Testis (tissue), 3 donors: ENCODE data around the gene EPHX1. TPM values are rescaled to one million over a fixed set of nuclear protein-coding genes. Genes with fewer than 3 reads are reported as not detected.

ENCODE experiments used
- DNase-seq: peaks from one replicate; pipeline ENCODE4 v3.0.0-alpha.2; 2019
- H3K27ac ChIP-seq, 2 donors: fragments of 200-600 bp; sonication (generic); one replicate each; pipeline ENCODE4 v1.5.1; 2019
- H3K27me3 ChIP-seq: fragments of 200-600 bp; sonication (generic); one replicate; pipeline ENCODE4 v1.5.1; 2019
- H3K36me3 ChIP-seq: fragments of 200-600 bp; sonication (generic); one replicate; pipeline ENCODE4 v1.5.1; 2017; ENCODE audit warnings: low read depth; ENCODE audit errors: missing control alignments
- H3K4me1 ChIP-seq: fragments of 200-600 bp; sonication (generic); one replicate; pipeline ENCODE4 v1.5.1; 2019
- H3K4me3 ChIP-seq, 2 donors: fragments of 200-600 bp; sonication (generic); one replicate each; pipeline ENCODE4 v1.5.1; 2017 to 2019
- H3K9me3 ChIP-seq: fragments of 200-600 bp; sonication (generic); one replicate; pipeline ENCODE4 v1.5.1; 2017
- POLR2A ChIP-seq: fragments of 450-650 bp; IDR thresholded peaks from one replicate; pipeline ENCODE4 v1.6.1; 2017; ENCODE audit warnings: antibody characterized with exemption, mild to moderate bottlenecking, moderate library complexity
- WGBS, 2 donors: methylation state at CpG; one replicate each; pipeline ENCODE4 v1.1.5; 2018; 5-methylcytosine and 5-hydroxymethylcytosine counted together
- intact Hi-C: fragments of 100-400 bp; cut with DNase I; formaldehyde crosslinking; loops from one replicate; pipeline ENCODE4 v1.15.1; 2023; ENCODE audit warnings: low total_unique reads
- polyA plus RNA-seq: library from polyadenylated mRNA; stranded (reverse); fragments of 350-450 nt; fragmentation: Illumina TruSeq; extraction: RNeasy Lipid Tissue Mini Kit (QIAGEN cat#74804); gene quantifications from one replicate; pipeline ENCODE4 v1.2.3, GENCODE V29; 2014; ENCODE audit warnings: low read depth, low replicate concordance; ENCODE audit not compliant: insufficient read depth
- total RNA-seq, 2 donors: library from RNA; depleted of rRNA; stranded (reverse); fragments of >200 nt; gene quantifications; one replicate each; pipeline ENCODE4 v1.2.3, GENCODE V29; 2016
- TF ChIP-seq, protein P1 (sequence below), 3 experiments: fragments of 450-650 bp in 2 of 3; fragments of 200-600 bp in 1 of 3; sonication (generic) in 1 of 3; IDR thresholded peaks; one replicate each; pipeline ENCODE4 v1.5.1; 2016 to 2019; ENCODE audit warnings: antibody characterized with exemption in 3 of 3, mild to moderate bottlenecking in 2 of 3, moderate library complexity in 1 of 3

The EPHX1 gene
- total and polyA plus RNA-seq, 3 donors from 2014 or later: 145 to 173 (median 161) TPM

GRCh38 chr1:225772323-225772768 is 37.6 kb upstream of the EPHX1 start:
- H3K27me3 ChIP-seq: no peaks in the 10 kb centered on the region
- no peaks in the 10 kb centered on the region for H3K36me3 ChIP-seq
- peak; percentile 90 for DNase-seq
- H3K9me3 ChIP-seq: no peaks in the 10 kb centered on the region
- peak overlapping the region in 1 of 2 donors; percentile 54 for H3K27ac ChIP-seq
- TF ChIP-seq, protein P1, sequence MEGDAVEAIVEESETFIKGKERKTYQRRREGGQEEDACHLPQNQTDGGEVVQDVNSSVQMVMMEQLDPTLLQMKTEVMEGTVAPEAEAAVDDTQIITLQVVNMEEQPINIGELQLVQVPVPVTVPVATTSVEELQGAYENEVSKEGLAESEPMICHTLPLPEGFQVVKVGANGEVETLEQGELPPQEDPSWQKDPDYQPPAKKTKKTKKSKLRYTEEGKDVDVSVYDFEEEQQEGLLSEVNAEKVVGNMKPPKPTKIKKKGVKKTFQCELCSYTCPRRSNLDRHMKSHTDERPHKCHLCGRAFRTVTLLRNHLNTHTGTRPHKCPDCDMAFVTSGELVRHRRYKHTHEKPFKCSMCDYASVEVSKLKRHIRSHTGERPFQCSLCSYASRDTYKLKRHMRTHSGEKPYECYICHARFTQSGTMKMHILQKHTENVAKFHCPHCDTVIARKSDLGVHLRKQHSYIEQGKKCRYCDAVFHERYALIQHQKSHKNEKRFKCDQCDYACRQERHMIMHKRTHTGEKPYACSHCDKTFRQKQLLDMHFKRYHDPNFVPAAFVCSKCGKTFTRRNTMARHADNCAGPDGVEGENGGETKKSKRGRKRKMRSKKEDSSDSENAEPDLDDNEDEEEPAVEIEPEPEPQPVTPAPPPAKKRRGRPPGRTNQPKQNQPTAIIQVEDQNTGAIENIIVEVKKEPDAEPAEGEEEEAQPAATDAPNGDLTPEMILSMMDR (IDR thresholded peaks at IDR 0.05): peak; percentile 66 to 77 (median 76)
- TF ChIP-seq POLR2A: no peak
- WGBS, 2 donors: 22 to 31% methylated on average over 5 of the region's 5 CpGs
- H3K4me3 ChIP-seq: no peak overlapping the region
- intact Hi-C loops: loop anchor here (5.0 to 10.0 kb wide), 3 partner anchors 118 to 295 kb away; partner anchors contain the start of gene ENAH
- peaks cover 61% of the 10 kb centered on the region for H3K4me1 ChIP-seq

DNA sequence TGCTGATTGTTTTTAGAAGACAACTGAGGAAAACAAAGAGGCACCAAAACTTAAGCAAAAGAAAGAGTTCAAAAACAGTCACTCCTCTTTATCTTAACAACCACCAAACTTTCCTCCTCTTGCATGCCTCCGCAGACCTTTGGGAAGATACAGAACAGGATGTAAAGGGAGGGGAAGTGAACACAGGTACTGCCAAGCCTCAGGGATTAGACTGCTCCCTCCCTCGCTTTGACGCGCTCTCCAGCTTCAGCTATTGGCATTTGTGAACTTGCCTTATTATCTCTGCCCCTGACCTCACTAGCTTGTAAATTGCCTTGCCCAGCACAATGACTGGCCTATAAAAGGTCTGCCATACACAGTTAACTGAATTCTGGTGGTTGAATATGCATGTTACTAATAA is 37.1 kb upstream of the EPHX1 start:
- intact Hi-C loops: loop anchor here (5.0 to 10.0 kb wide), 3 partner anchors 118 to 296 kb away; partner anchors contain the start of gene ENAH
- H3K36me3 ChIP-seq: no peaks in the 10 kb centered on the region
- 43 to 48% methylated on average over 4 of the region's 4 CpGs for WGBS, 2 donors
- TF ChIP-seq, protein P1 (IDR thresholded peaks at IDR 0.05): no peak
- no peak for TF ChIP-seq POLR2A
- H3K9me3 ChIP-seq: no peaks in the 10 kb centered on the region
- peaks cover 56% of the 10 kb centered on the region for H3K4me1 ChIP-seq
- H3K27me3 ChIP-seq: no peaks in the 10 kb centered on the region
- H3K27ac ChIP-seq: peak overlapping the region in 1 of 2 donors; percentile 14
- peak; percentile 54 for DNase-seq
- no peak overlapping the region for H3K4me3 ChIP-seq

GRCh38 chr1:225774281-225775147 is 35.4 kb upstream of the EPHX1 start:
- Histone ChIP-seq H3K4me1 (peaks cover 45% of the 10 kb centered on the region), H3K27me3 (no peaks in the 10 kb centered on the region), H3K4me3 (no peak overlapping the region), H3K36me3 (no peaks in the 10 kb centered on the region), H3K9me3 (no peaks in the 10 kb centered on the region), H3K27ac (peak overlapping the region in 1 of 2 donors; percentile 5)
- no peak for DNase-seq
- 32 to 51% methylated on average over 3 of the region's 3 CpGs for WGBS, 2 donors
- intact Hi-C loops: loop anchor here (5.0 to 10.0 kb wide), 4 partner anchors 63 to 297 kb away; partner anchors contain the start of gene ENAH
- TF ChIP-seq POLR2A: no peak
- TF ChIP-seq, protein P1 (IDR thresholded peaks at IDR 0.05): no peak

GRCh38 chr1:225776294-225776693 is 33.6 kb upstream of the EPHX1 start:
- Histone ChIP-seq H3K27me3 (no peaks in the 10 kb centered on the region), H3K4me3 (no peak overlapping the region), H3K4me1 (peaks cover 36% of the 10 kb centered on the region), H3K36me3 (no peaks in the 10 kb centered on the region), H3K9me3 (no peaks in the 10 kb centered on the region), H3K27ac (no peak overlapping the region)
- no peak for DNase-seq
- WGBS, 2 donors: 74 to 77% methylated on average over 4 of the region's 4 CpGs
- TF ChIP-seq POLR2A: no peak
- TF ChIP-seq, protein P1 (IDR thresholded peaks at IDR 0.05): no peak
- intact Hi-C loops: loop anchor here (5.0 to 10.0 kb wide), 3 partner anchors 61 to 199 kb away; partner anchors contain the start of gene ENAH
